Testis (tissue), 2 donors: ENCODE measurements around the gene CENPX.

Experiments
- CTCF ChIP-seq, 3 experiments: fragments of 450-650 bp in 2 of 3; fragments of 200-600 bp in 1 of 3; sonication (generic) in 1 of 3; IDR thresholded peaks; one replicate each; pipeline ENCODE4 v1.5.1; 2016 to 2019; ENCODE audit warnings: antibody characterized with exemption in 3 of 3, mild to moderate bottlenecking in 2 of 3, moderate library complexity in 1 of 3
- POLR2A ChIP-seq: fragments of 450-650 bp; IDR thresholded peaks from one replicate; pipeline ENCODE4 v1.6.1; 2017; ENCODE audit warnings: antibody characterized with exemption, mild to moderate bottlenecking, moderate library complexity

GRCh38 chr17:81995463-81996231, 27.0 kb downstream of the CENPX start:
- no peak for TF ChIP-seq CTCF (IDR thresholded peaks at IDR 0.05)
- TF ChIP-seq POLR2A: no peak
